Measurements from ENCODE around the gene CMA1. TPM values are rescaled to one million over a fixed set of nuclear protein-coding genes. Genes with fewer than 3 reads are reported as not detected.

Gene CMA1
- total RNA-seq, 4 donors from 2014 or later: 0.76 TPM; not detected in 3

DNA sequence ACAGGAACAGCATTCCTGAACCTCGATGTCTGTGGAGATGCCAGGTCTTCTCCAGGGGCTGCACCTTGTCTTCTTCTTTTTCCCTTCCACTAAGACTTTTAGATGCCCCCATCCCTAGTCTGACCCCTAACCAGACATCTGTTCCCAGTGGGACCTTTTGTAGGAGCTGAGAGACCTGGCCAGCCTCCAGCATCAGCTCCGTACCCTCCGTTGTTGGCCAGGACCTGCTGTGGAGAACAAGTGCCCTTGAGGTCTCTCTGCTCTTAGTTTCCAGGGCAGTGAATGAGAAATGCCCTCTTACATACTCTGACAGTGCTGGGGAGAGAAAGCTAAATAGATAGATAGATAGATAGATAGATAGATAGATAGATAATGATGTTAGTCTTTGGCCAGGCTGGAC, 48.7 kb downstream of the CMA1 start:
- no peaks in the 10 kb centered on the region for H3K4me1 ChIP-seq
- intact Hi-C loops (cut with DNase I; ENCODE audit: low total_unique reads): no loop called here
- DNase-seq (no peak), ATAC-seq (no peak)
- in situ Hi-C loops (cut with MboI; ENCODE audit: low sequenced_read_pairs in 4 of 4): no loop called here
- H3K4me3 ChIP-seq: no peak overlapping the region
- no peak overlapping the region for H3K27ac ChIP-seq
- no peak for TF ChIP-seq POLR2A (IDR thresholded peaks at IDR 0.05)
- TF ChIP-seq, protein P1, sequence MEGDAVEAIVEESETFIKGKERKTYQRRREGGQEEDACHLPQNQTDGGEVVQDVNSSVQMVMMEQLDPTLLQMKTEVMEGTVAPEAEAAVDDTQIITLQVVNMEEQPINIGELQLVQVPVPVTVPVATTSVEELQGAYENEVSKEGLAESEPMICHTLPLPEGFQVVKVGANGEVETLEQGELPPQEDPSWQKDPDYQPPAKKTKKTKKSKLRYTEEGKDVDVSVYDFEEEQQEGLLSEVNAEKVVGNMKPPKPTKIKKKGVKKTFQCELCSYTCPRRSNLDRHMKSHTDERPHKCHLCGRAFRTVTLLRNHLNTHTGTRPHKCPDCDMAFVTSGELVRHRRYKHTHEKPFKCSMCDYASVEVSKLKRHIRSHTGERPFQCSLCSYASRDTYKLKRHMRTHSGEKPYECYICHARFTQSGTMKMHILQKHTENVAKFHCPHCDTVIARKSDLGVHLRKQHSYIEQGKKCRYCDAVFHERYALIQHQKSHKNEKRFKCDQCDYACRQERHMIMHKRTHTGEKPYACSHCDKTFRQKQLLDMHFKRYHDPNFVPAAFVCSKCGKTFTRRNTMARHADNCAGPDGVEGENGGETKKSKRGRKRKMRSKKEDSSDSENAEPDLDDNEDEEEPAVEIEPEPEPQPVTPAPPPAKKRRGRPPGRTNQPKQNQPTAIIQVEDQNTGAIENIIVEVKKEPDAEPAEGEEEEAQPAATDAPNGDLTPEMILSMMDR (IDR thresholded peaks at IDR 0.05 in 4 of 5, conservative IDR thresholded peaks at IDR 0.05 in 1 of 5): no peak
- no peaks in the 10 kb centered on the region for H3K36me3 ChIP-seq
- H3K9me3 ChIP-seq: no peaks in the 10 kb centered on the region
- peaks cover 0 to 2% (median 0%) of the 10 kb centered on the region in 3 donors for H3K27me3 ChIP-seq

DNA sequence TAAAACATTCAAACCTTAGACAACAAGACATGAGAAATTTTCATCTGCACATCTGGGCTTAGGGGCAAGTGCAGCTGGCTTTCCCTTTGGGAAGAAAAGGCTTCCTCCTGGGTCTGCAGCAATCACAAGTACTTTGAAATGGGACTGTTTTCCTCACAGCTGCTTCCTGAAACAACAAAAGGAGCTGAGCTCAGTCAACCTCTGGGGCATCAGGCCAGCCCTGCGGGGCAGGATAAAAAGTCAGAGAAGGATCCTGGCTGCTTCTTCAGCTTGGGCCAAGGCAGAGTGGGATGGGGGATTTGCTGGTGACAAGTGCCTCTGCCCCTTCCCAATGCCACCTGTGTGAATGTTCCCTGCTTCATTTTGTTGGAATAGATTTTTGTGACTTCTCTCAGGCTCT, 49.3 kb downstream of the CMA1 start:
- H3K9me3 ChIP-seq: no peaks in the 10 kb centered on the region
- no peak overlapping the region for H3K4me3 ChIP-seq
- no peaks in the 10 kb centered on the region for H3K4me1 ChIP-seq
- H3K36me3 ChIP-seq: no peaks in the 10 kb centered on the region
- in situ Hi-C loops (cut with MboI; ENCODE audit: low sequenced_read_pairs in 4 of 4) (no loop called here), intact Hi-C loops (cut with DNase I; ENCODE audit: low total_unique reads) (no loop called here)
- no peak overlapping the region for H3K27ac ChIP-seq
- H3K27me3 ChIP-seq: peaks cover 0 to 2% (median 0%) of the 10 kb centered on the region in 3 donors
- no peak for TF ChIP-seq POLR2A (IDR thresholded peaks at IDR 0.05)
- TF ChIP-seq, protein P1 (IDR thresholded peaks at IDR 0.05 in 4 of 5, conservative IDR thresholded peaks at IDR 0.05 in 1 of 5): no peak
- DNase-seq: no peak
- no peak for ATAC-seq

DNA sequence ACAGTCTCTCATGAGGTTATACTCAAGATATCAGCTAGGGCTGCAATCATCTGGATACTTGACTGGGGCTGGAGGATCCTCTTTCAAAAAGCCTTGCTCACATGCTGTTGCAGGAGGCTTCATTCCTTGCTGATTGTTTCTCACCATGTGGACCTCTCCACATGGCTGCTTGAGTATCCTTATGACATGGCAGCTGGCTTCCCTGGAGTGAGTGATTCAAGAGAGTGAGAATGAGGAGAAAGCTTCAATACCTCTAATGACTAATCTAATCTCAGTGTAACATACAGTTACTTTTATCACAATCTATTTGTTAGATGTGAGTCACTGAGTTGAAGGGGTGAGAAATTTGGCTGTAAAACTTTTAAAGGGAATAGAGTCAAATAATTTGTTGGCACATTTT, 51.1 kb downstream of the CMA1 start:
- peaks cover 0 to 2% (median 0%) of the 10 kb centered on the region in 3 donors for H3K27me3 ChIP-seq
- no peak for TF ChIP-seq POLR2A (IDR thresholded peaks at IDR 0.05)
- TF ChIP-seq, protein P1 (IDR thresholded peaks at IDR 0.05 in 4 of 5, conservative IDR thresholded peaks at IDR 0.05 in 1 of 5): no peak
- no peak for ATAC-seq

More for the DNA sequence above, 51.1 kb downstream of the CMA1 start:
- intact Hi-C loops (cut with DNase I; ENCODE audit: low total_unique reads): no loop called here
- in situ Hi-C loops (cut with MboI; ENCODE audit: low sequenced_read_pairs in 4 of 4): no loop called here
- Histone ChIP-seq H3K4me3 (no peak overlapping the region), H3K36me3 (no peaks in the 10 kb centered on the region), H3K9me3 (no peaks in the 10 kb centered on the region), H3K4me1 (no peaks in the 10 kb centered on the region), H3K27ac (no peak overlapping the region)
- no peak for DNase-seq

Other genes with a start within 250 kb of the CMA1 start
- gene TGM1, start 245.1 kb downstream of the CMA1 start, total RNA-seq: under 1 TPM in 1 of 4 donors, not detected in 3; 0.20 TPM
- 10 to 100 TPM; 20.9 to 32.8 (median 28.0) TPM for gene RABGGTA, start 236.7 kb downstream of the CMA1 start, total RNA-seq
- gene DHRS1, start 208.5 kb downstream of the CMA1 start, total RNA-seq: 10 to 100 TPM in 2 of 4 donors, 1 to 10 TPM in 2; 1.9 to 12.2 (median 8.2) TPM
- 10 to 100 TPM; 27.2 to 43.5 (median 32.2) TPM for gene NOP9, start 208.4 kb downstream of the CMA1 start, total RNA-seq
- gene CIDEB, start 200.3 kb downstream of the CMA1 start, total RNA-seq: 1 to 10 TPM in 1 of 4 donors, under 1 TPM in 3; 0.39 to 1.5 (median 0.88) TPM
- 1 to 10 TPM in 2 of 4 donors, under 1 TPM in 2; 0.39 to 3.3 (median 2.0) TPM for gene LTB4R2, start 198.1 kb downstream of the CMA1 start, total RNA-seq
- gene LTB4R, start 196.8 kb downstream of the CMA1 start, total RNA-seq: 1 to 10 TPM in 2 of 4 donors, under 1 TPM in 2; 0.13 to 2.2 (median 0.75) TPM
- gene ADCY4, start 173.2 kb downstream of the CMA1 start, total RNA-seq: 10 to 100 TPM in 1 of 4 donors, 1 to 10 TPM in 3; 7.9 to 16.6 (median 8.7) TPM
- 1 to 10 TPM in 2 of 4 donors, under 1 TPM in 2; 0.66 to 1.6 (median 0.97) TPM for gene RIPK3, start 168.3 kb downstream of the CMA1 start, total RNA-seq
- 10 to 100 TPM in 1 of 4 donors, 1 to 10 TPM in 3; 4.6 to 13.2 (median 7.5) TPM for gene NFATC4, start 140.1 kb downstream of the CMA1 start, total RNA-seq
- gene NYNRIN, start 109.3 kb downstream of the CMA1 start, total RNA-seq: 1 to 10 TPM in 3 of 4 donors, under 1 TPM in 1; 0.87 to 3.7 (median 2.1) TPM
- under 1 TPM in 3 of 4 donors, not detected in 1; 0.16 to 0.36 (median 0.24) TPM for gene CBLN3, start 78.6 kb downstream of the CMA1 start, total RNA-seq
- gene KHNYN, start 78.3 kb downstream of the CMA1 start, total RNA-seq: 10 to 100 TPM; 35.1 to 50.5 (median 44.7) TPM
- gene SDR39U1, start 65.5 kb downstream of the CMA1 start, total RNA-seq: 10 to 100 TPM; 21.7 to 51.4 (median 38.3) TPM
- gene CTSG, start 68.0 kb upstream of the CMA1 start, total RNA-seq: 1 to 10 TPM in 1 of 4 donors, under 1 TPM in 1, not detected in 2; 0.72 to 1.3 TPM
- not detected for gene GZMH, start 101.4 kb upstream of the CMA1 start, total RNA-seq
- gene GZMB, start 125.9 kb upstream of the CMA1 start, total RNA-seq: under 1 TPM in 1 of 4 donors, not detected in 3; 0.62 TPM

All from gastrocnemius medialis (tissue), 4 donors.